Measurements from ENCODE around the gene MSH4.
"Not testable (repeated sequence)": the region's sequence is repeated elsewhere in the genome, so short reads cannot be mapped to it uniquely, and the experiment has no call there.

MSH4 gene

GRCh38 chr1:75812065-75812464 is 15.4 kb downstream of the MSH4 start:
- no peak for TF ChIP-seq CTCF (IDR thresholded peaks at IDR 0.05; ENCODE audit: low read depth, low read length)
- DNase-seq (ENCODE audit: extremely low read depth, low read depth) = no peak

- not testable (repeated sequence) for DNase-seq (ENCODE audit: extremely low read depth, low read depth)
Measured at GRCh38 chr1:75823596-75823995, 26.9 kb downstream of the MSH4 start.

GRCh38 chr1:75836528-75837100 is 39.9 kb downstream of the MSH4 start:
- TF ChIP-seq CTCF (IDR thresholded peaks at IDR 0.05; ENCODE audit: low read depth, low read length) = no peak
- no peak for DNase-seq (ENCODE audit: extremely low read depth, low read depth)

DNA sequence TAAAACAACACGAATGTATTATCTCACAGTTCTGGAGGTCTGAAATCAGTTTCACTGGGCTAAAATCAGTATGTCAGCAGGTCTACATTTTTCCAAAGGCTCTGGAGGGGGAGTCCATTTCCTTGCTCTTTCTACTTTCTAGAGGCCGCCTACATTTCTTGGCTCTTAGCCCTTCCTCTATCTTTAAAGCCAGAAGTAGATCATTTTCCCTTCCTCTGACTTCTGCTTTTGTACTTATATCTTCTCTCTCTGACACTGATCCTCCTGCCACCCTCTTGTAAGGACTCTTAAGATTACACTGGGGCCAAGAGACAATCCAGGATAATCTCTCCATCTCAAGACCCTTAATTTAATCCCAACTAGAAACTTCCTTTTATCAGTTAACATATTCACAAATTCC is 41.4 kb downstream of the MSH4 start:
- DNase-seq (ENCODE audit: extremely low read depth, low read depth) = no peak
- no peak for TF ChIP-seq CTCF (IDR thresholded peaks at IDR 0.05; ENCODE audit: low read depth, low read length)

DNA sequence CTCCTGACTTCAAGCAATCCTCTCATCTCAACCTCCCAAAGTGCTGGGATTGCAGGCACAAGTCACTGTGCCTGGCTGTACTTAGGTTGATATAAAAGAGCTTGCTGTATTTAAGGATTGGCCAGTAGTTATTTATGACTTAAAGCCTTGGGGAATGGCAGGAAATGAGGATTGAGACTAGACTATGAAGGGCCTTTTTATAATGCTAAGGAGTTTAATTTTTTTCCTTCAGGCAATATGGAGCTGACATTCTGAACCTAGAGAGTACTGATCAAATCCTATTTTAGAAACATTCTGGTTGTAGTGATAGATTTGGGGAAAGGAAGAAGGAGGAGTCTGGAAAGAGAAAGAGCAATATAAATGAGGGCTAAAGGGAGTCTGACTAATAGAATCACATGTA is 44.7 kb downstream of the MSH4 start:
- no peak for TF ChIP-seq CTCF (IDR thresholded peaks at IDR 0.05; ENCODE audit: low read depth, low read length)
- no peak for DNase-seq (ENCODE audit: extremely low read depth, low read depth)

- TF ChIP-seq CTCF (IDR thresholded peaks at IDR 0.05; ENCODE audit: low read depth, low read length) = no peak
- no peak for DNase-seq (ENCODE audit: extremely low read depth, low read depth)
Measured at GRCh38 chr1:75845576-75845975, 48.9 kb downstream of the MSH4 start.

GRCh38 chr1:75855010-75855409 is 58.3 kb downstream of the MSH4 start:
- TF ChIP-seq CTCF (IDR thresholded peaks at IDR 0.05; ENCODE audit: low read depth, low read length) = no peak
- DNase-seq (ENCODE audit: extremely low read depth, low read depth) = peak; percentile 31

DNA sequence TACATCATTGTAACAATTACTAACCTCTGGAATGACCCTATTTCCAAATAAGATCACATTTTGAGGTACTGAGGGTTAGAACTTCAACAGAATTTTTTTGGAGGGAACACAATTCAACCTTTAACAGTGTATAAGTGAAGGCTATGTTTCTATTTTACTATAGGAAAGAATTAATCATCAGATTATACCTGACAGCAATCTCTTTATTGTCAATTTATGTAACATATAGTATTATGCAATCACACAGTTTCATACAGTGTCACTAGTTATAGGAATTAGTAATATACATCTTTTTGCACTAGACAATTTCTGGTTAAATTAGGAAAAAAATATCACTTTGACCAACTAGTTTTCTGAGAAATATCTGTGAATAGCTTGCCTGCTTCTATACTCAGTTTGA is 59.1 kb downstream of the MSH4 start:
- TF ChIP-seq CTCF (IDR thresholded peaks at IDR 0.05; ENCODE audit: low read depth, low read length) = no peak
- no peak for DNase-seq (ENCODE audit: extremely low read depth, low read depth)

Measured in AG09319 (cell line).